Karpas-422 (cell line): ENCODE data around the gene DUSP12. TPM values are rescaled to one million over a fixed set of nuclear protein-coding genes. Genes with fewer than 3 reads are reported as not detected.
"Not testable (repeated sequence)": the region's sequence is repeated elsewhere in the genome, so short reads cannot be mapped to it uniquely, and the experiment has no call there.

Experiments used
- DNase-seq: peaks from one replicate; pipeline ENCODE4 v3.0.0-alpha.2; 2015
- H2AFZ ChIP-seq: fragments of 200-600 bp; sonication (generic); 2 replicates; pipeline ENCODE4 v1.6.1; 2014; ENCODE audit warnings: antibody characterized with exemption, low read length, mixed read lengths
- H3K27ac ChIP-seq: fragments of 200-600 bp; sonication (generic); 2 replicates; pipeline ENCODE4 v1.5.1; 2014; ENCODE audit warnings: mild to moderate bottlenecking, low read length, moderate library complexity
- H3K27me3 ChIP-seq: fragments of 200-600 bp; sonication (generic); 2 replicates; pipeline ENCODE4 v1.6.1; 2014; ENCODE audit warnings: low read length, mixed read lengths
- H3K36me3 ChIP-seq: fragments of 200-600 bp; sonication (generic); 2 replicates; pipeline ENCODE4 v1.6.1; 2014; ENCODE audit warnings: low read length, mixed read lengths; ENCODE audit not compliant: insufficient read depth
- H3K4me1 ChIP-seq: fragments of 200-600 bp; sonication (generic); 2 replicates; pipeline ENCODE4 v1.6.1; 2014; ENCODE audit warnings: mild to moderate bottlenecking, low read length, mixed read lengths
- H3K4me2 ChIP-seq: fragments of 200-600 bp; sonication (generic); 2 replicates; pipeline ENCODE4 v1.6.1; 2014; ENCODE audit warnings: low read length, low read depth, mild to moderate bottlenecking; ENCODE audit not compliant: poor library complexity, severe bottlenecking
- H3K4me3 ChIP-seq: fragments of 200-600 bp; sonication (generic); 2 replicates; pipeline ENCODE4 v1.5.1; 2014; ENCODE audit warnings: mild to moderate bottlenecking, antibody characterized with exemption, low read length, mixed read lengths
- H3K79me2 ChIP-seq: fragments of 200-600 bp; sonication (generic); 2 replicates; pipeline ENCODE4 v1.6.1; 2014; ENCODE audit warnings: mild to moderate bottlenecking, low read length, mixed read lengths
- H3K9ac ChIP-seq: fragments of 200-600 bp; sonication (generic); 2 replicates; pipeline ENCODE4 v1.6.0; 2014; ENCODE audit warnings: low read length
- H3K9me2 ChIP-seq: fragments of 200-600 bp; sonication (generic), shearing (Covaris generic); replicated peaks from 2 replicates; pipeline ENCODE4 v1.6.0; 2014; ENCODE audit warnings: mild to moderate bottlenecking, low read length, moderate library complexity; ENCODE audit not compliant: insufficient read depth
- H3K9me3 ChIP-seq: fragments of 300-700, 200-600 bp; sonication (generic); 2 replicates; pipeline ENCODE4 v1.6.1; 2014; ENCODE audit warnings: low read length, mixed read lengths
- H4K20me1 ChIP-seq: fragments of 200-600 bp; sonication (generic); 2 replicates; pipeline ENCODE4 v1.6.1; 2014; ENCODE audit warnings: mild to moderate bottlenecking, antibody characterized with exemption, low read length, low read depth; ENCODE audit not compliant: insufficient read depth
- total RNA-seq: library from RNA; depleted of rRNA; stranded (reverse); fragments of >200 nt; shearing (Covaris generic); gene quantifications from 2 replicates; pipeline ENCODE4 v1.2.3, GENCODE V29; 2014; ENCODE audit warnings: low replicate concordance

The DUSP12 gene
- total RNA-seq, 1 experiment from 2014 or later, result 87.8 TPM

DNA sequence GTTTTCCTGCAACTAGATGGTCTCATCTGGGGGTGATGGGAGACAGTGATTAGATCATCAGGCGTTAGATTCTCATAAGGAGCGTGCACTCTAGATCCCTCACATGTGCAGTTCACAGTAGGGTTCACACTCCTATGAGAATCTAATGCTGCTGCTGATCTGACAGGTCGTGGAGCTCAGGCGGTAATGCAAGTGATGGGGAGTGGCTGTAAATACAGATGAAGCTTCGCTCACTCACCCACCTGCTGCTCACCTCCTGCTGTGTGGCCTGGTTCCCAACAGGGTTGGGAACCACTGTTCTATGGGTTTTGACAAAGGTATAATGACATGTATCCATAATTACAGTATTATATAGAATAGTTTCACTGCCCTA is 20.1 kb downstream of the DUSP12 start:
- not testable (repeated sequence) for H2AFZ ChIP-seq, H3K27me3 ChIP-seq, H3K9me2 ChIP-seq, H3K27ac ChIP-seq, H3K9me3 ChIP-seq, H3K4me3 ChIP-seq, H4K20me1 ChIP-seq, H3K9ac ChIP-seq, DNase-seq
- H3K79me2 ChIP-seq, result peaks cover 92% of the 10 kb centered on the region
- peak overlapping the region; percentile 11 for H3K4me2 ChIP-seq
- H3K36me3 ChIP-seq, result peaks cover 17% of the 10 kb centered on the region; the same call in 1 of the 2 replicates
- peaks cover 70% of the 10 kb centered on the region for H3K4me1 ChIP-seq

DNA sequence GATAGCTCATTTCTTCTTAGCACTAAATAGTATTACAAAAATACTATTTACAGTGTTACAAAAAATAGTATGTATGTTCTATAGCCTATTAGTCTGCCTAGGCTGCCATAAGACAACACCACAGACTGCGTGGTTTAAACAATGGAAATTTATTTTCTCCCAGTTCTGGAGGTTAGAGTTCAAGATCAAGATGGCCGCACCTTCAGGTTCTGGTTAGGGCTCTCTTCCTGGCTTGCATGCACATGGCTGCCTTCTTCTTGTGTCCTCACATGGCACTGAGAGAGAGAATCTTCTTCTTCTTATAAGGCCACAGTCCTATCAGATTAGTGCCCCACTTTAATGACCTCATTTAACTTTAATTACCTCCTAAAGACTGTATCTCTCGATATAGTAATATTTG is 20.7 kb downstream of the DUSP12 start:
- H3K4me3 ChIP-seq, result no peak overlapping the region
- H2AFZ ChIP-seq, result no peak overlapping the region
- H3K9me3 ChIP-seq, result no peaks in the 10 kb centered on the region
- DNase-seq, result no peak
- no peaks in the 10 kb centered on the region for H3K9me2 ChIP-seq
- no peak overlapping the region for H3K9ac ChIP-seq
- no peak overlapping the region for H3K27ac ChIP-seq
- H4K20me1 ChIP-seq, result no peaks in the 10 kb centered on the region; the same call in 1 of the 2 replicates
- peak overlapping the region; percentile 11 for H3K4me2 ChIP-seq
- H3K4me1 ChIP-seq, result peaks cover 69% of the 10 kb centered on the region
- H3K79me2 ChIP-seq, result peaks cover 98% of the 10 kb centered on the region
- H3K27me3 ChIP-seq, result no peaks in the 10 kb centered on the region
- H3K36me3 ChIP-seq, result peaks cover 20% of the 10 kb centered on the region; the same call in 1 of the 2 replicates

DNA sequence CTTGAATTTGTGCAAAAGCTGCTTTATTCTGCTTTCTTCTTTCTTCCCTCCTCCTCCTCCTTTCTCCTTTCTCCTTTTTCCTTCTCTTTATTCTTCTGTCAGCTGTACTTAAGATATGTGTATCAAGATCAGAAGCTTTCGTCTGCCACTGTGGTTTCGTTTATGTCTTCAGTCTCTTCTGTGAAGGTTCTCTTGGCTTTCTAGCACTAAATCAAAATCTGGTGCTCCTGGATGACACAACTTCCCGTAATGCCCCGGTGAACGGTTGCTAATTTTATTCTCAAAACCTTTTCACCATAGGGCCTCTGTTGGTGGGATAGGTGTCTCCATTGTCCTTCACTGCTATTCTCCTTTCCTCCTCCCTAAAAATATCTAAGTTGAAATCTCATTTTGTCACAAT is 21.6 kb downstream of the DUSP12 start:
- no peaks in the 10 kb centered on the region for H3K27me3 ChIP-seq
- no peaks in the 10 kb centered on the region for H3K9me2 ChIP-seq
- H3K9ac ChIP-seq, result peak overlapping the region; percentile 2; the same call in 1 of the 2 replicates
- no peaks in the 10 kb centered on the region; the same call in 1 of the 2 replicates for H4K20me1 ChIP-seq
- H2AFZ ChIP-seq, result no peak overlapping the region
- peak overlapping the region; percentile 11 for H3K4me2 ChIP-seq
- H3K4me1 ChIP-seq, result peaks cover 65% of the 10 kb centered on the region
- H3K79me2 ChIP-seq, result peaks cover 100% of the 10 kb centered on the region
- H3K27ac ChIP-seq, result no peak overlapping the region
- DNase-seq, result no peak
- H3K9me3 ChIP-seq, result no peaks in the 10 kb centered on the region
- peaks cover 20% of the 10 kb centered on the region; the same call in 1 of the 2 replicates for H3K36me3 ChIP-seq
- H3K4me3 ChIP-seq, result no peak overlapping the region

GRCh38 chr1:161771973-161772372 is 22.4 kb downstream of the DUSP12 start:
- Histone ChIP-seq H3K9ac (no peak overlapping the region), H3K4me3 (no peak overlapping the region), H2AFZ (no peak overlapping the region), H3K27ac (0 out of 2 replicates have a peak overlapping the region, but pooled peaks have one; percentile 3), H3K4me2 (peak overlapping the region; percentile 11), H3K27me3 (no peaks in the 10 kb centered on the region), H3K4me1 (peaks cover 70% of the 10 kb centered on the region), H3K36me3 (peaks cover 20% of the 10 kb centered on the region; the same call in 1 of the 2 replicates), H4K20me1 (no peaks in the 10 kb centered on the region; the same call in 1 of the 2 replicates), H3K79me2 (peaks cover 100% of the 10 kb centered on the region), H3K9me3 (no peaks in the 10 kb centered on the region), H3K9me2 (no peaks in the 10 kb centered on the region)
- no peak for DNase-seq

DNA sequence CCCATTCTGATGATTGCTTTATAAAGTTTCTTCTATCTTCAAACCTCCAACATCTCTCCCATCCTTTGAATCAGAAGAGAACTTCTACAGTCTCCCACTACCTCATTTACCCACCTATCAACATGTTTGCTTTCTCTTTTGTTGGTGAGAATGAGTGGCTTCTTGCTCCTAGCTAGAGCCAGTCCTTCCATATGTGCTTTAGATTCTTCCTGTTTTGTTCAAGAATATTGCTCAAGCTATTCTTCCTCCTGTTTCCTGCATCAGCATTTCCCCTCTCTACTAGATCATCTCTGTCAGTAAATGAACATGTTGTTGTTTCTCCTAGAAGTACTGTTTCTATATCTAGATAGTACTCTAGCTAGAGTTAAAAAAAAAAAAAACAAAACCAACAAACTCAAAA is 22.8 kb downstream of the DUSP12 start:
- no peak overlapping the region for H3K4me2 ChIP-seq

GRCh38 chr1:161773791-161774190 is 24.2 kb downstream of the DUSP12 start:
- Histone ChIP-seq H3K27me3 (no peaks in the 10 kb centered on the region), H4K20me1 (no peaks in the 10 kb centered on the region; the same call in 1 of the 2 replicates), H3K4me3 (no peak overlapping the region), H3K27ac (no peak overlapping the region), H3K9me3 (no peaks in the 10 kb centered on the region), H3K9ac (no peak overlapping the region), H2AFZ (no peak overlapping the region), H3K9me2 (no peaks in the 10 kb centered on the region), H3K79me2 (peaks cover 100% of the 10 kb centered on the region), H3K36me3 (peaks cover 18% of the 10 kb centered on the region; the same call in 1 of the 2 replicates), H3K4me2 (no peak overlapping the region), H3K4me1 (peaks cover 71% of the 10 kb centered on the region)
- no peak for DNase-seq

More for the DNA sequence above, 22.8 kb downstream of the DUSP12 start:
- no peak overlapping the region for H2AFZ ChIP-seq
- peaks cover 100% of the 10 kb centered on the region for H3K79me2 ChIP-seq
- peaks cover 70% of the 10 kb centered on the region for H3K4me1 ChIP-seq
- no peaks in the 10 kb centered on the region for H3K27me3 ChIP-seq
- peak overlapping the region; percentile 3; the same call in 1 of the 2 replicates for H3K27ac ChIP-seq
- DNase-seq, result no peak
- no peaks in the 10 kb centered on the region for H3K9me2 ChIP-seq
- H3K36me3 ChIP-seq, result peaks cover 20% of the 10 kb centered on the region; the same call in 1 of the 2 replicates
- H3K9me3 ChIP-seq, result no peaks in the 10 kb centered on the region
- H3K4me3 ChIP-seq, result no peak overlapping the region
- H4K20me1 ChIP-seq, result no peaks in the 10 kb centered on the region; the same call in 1 of the 2 replicates
- H3K9ac ChIP-seq, result no peak overlapping the region

GRCh38 chr1:161777261-161777660 is 27.7 kb downstream of the DUSP12 start:
- Histone ChIP-seq H3K27ac (peak overlapping the region; percentile 48), H3K79me2 (peaks cover 96% of the 10 kb centered on the region), H4K20me1 (no peaks in the 10 kb centered on the region), H3K4me3 (no peak overlapping the region), H3K9me2 (no peaks in the 10 kb centered on the region), H3K4me1 (peaks cover 70% of the 10 kb centered on the region), H3K4me2 (peak overlapping the region; percentile 36), H2AFZ (no peak overlapping the region), H3K9me3 (no peaks in the 10 kb centered on the region), H3K36me3 (peaks cover 28% of the 10 kb centered on the region; the same call in 1 of the 2 replicates), H3K9ac (no peak overlapping the region), H3K27me3 (no peaks in the 10 kb centered on the region)
- DNase-seq, result no peak

DNA sequence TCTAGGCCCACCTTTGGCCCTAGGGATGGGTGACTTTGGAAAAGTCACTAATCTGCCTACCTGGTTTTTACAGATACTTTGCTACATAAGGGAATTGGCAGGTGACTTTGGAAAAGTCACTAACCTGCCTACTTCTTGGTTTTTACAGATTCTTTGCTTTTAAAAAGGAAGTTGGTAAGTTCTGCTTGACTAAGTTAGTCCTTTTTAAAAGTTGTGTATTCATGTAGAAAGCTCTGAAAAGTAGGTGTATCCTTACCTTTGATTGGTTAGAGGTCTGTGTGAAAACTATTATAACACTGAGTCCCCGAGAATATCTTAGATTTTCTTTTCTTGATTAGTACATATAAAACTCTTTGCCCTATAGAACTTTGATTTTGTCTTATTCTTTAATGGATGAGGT is 28.9 kb downstream of the DUSP12 start:
- H3K9me2 ChIP-seq, result no peaks in the 10 kb centered on the region
- no peak for DNase-seq
- H4K20me1 ChIP-seq, result no peaks in the 10 kb centered on the region
- peak overlapping the region; percentile 36 for H3K4me2 ChIP-seq
- H2AFZ ChIP-seq, result no peak overlapping the region
- H3K9me3 ChIP-seq, result no peaks in the 10 kb centered on the region
- H3K79me2 ChIP-seq, result peaks cover 93% of the 10 kb centered on the region
- H3K4me1 ChIP-seq, result peaks cover 66% of the 10 kb centered on the region
- peak overlapping the region; percentile 7; the same call in 1 of the 2 replicates for H3K4me3 ChIP-seq
- no peaks in the 10 kb centered on the region for H3K27me3 ChIP-seq
- no peak overlapping the region for H3K9ac ChIP-seq
- peak overlapping the region; percentile 48 for H3K27ac ChIP-seq
- H3K36me3 ChIP-seq, result peaks cover 39% of the 10 kb centered on the region; the same call in 1 of the 2 replicates
